DND-41 (cell line): ENCODE measurements around the gene UBA3.

Source experiments
- ATAC-seq: fragments of 200-7000 bp; cut with Tn5 transposase; 3 replicates; pipeline ENCODE4 v1.9.1; 2021; ENCODE audit warnings: low read depth; ENCODE audit not compliant: insufficient read depth
- DNase-seq: peaks from one replicate; pipeline ENCODE4 v3.0.0-alpha.2; 2020
- H2AFZ ChIP-seq: 2 replicates; pipeline ENCODE4 v1.6.0; 2012; ENCODE audit warnings: low read depth, low read length
- H3K27ac ChIP-seq: 2 replicates; pipeline ENCODE4 v1.5.1; 2012; ENCODE audit warnings: low read length, inconsistent platforms
- H3K27me3 ChIP-seq: fragments of 200-600 bp; sonication (generic); 2 replicates; pipeline ENCODE4 v1.6.0; 2012; ENCODE audit warnings: low read length, mild to moderate bottlenecking, inconsistent platforms; ENCODE audit not compliant: insufficient read depth, poor library complexity
- H3K36me3 ChIP-seq: 2 replicates; pipeline ENCODE4 v1.5.1; 2012; ENCODE audit warnings: low read length, inconsistent platforms; ENCODE audit not compliant: insufficient read depth
- H3K4me1 ChIP-seq: 2 replicates; pipeline ENCODE4 v1.5.1; 2012; ENCODE audit warnings: mild to moderate bottlenecking, low read length; ENCODE audit not compliant: insufficient read depth
- H3K4me2 ChIP-seq: 2 replicates; pipeline ENCODE4 v1.6.0; 2012; ENCODE audit warnings: mild to moderate bottlenecking, moderate library complexity, low read length, inconsistent platforms; ENCODE audit not compliant: insufficient read depth
- H3K4me3 ChIP-seq, 2 experiments: fragments of 200-600 bp in 1 of 2; shearing (Covaris generic) in 1 of 2; 2 replicates each; pipeline ENCODE4 v1.5.1; 2012 to 2016; ENCODE audit warnings: inconsistent platforms in 2 of 2, low read length in 2 of 2, mild to moderate bottlenecking in 2 of 2, low read depth in 1 of 2, moderate library complexity in 1 of 2
- H3K79me2 ChIP-seq: 2 replicates; pipeline ENCODE4 v1.6.0; 2012; ENCODE audit warnings: low read length, inconsistent platforms; ENCODE audit not compliant: insufficient read depth
- H3K9ac ChIP-seq: 2 replicates; pipeline ENCODE4 v1.6.0; 2012; ENCODE audit warnings: low read depth, mild to moderate bottlenecking, inconsistent platforms, low read length, moderate library complexity
- H3K9me3 ChIP-seq: 2 replicates; pipeline ENCODE4 v1.5.1; 2012; ENCODE audit warnings: low read length, moderate library complexity, mild to moderate bottlenecking, inconsistent platforms; ENCODE audit not compliant: insufficient read depth, severe bottlenecking
- H4K20me1 ChIP-seq: 2 replicates; pipeline ENCODE4 v1.6.0; 2012; ENCODE audit warnings: low read length; ENCODE audit not compliant: insufficient read depth
- EZH2 ChIP-seq: IDR thresholded peaks from 3 replicates; pipeline ENCODE4 v1.6.1; 2012; ENCODE audit warnings: borderline replicate concordance, low read depth, mild to moderate bottlenecking, moderate library complexity, low read length, inconsistent platforms; ENCODE audit not compliant: severe bottlenecking
- TF ChIP-seq, protein P1 (sequence below): IDR thresholded peaks from 2 replicates; pipeline ENCODE4 v1.5.1; 2012; ENCODE audit warnings: borderline replicate concordance, low read length, moderate library complexity, mild to moderate bottlenecking; ENCODE audit not compliant: poor library complexity, severe bottlenecking; ENCODE audit errors: extremely low read depth

UBA3 gene

DNA sequence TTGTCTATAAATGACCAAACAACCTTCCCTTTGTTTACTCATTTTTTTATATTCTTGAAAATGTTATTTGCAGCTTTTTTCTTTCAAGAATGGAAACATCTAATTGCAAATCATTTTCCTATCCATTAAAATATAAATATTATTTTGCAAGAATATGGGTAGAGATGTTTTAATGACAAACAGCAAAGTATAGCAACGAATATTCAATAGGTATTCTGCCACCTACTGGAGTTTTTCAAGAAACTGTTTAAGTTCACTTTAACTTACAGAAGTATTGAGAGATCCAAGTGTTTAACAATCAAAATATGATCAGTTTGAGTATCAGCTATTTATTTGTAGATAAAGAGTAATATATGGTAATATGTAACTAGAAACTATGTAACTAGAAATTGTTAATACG, 59.7 kb downstream of the UBA3 start:
- no peaks in the 10 kb centered on the region for H3K27me3 ChIP-seq
- H3K27ac ChIP-seq = no peak overlapping the region
- H3K4me3 ChIP-seq = no peak overlapping the region
- H3K4me1 ChIP-seq = no peaks in the 10 kb centered on the region
- DNase-seq = no peak
- no peaks in the 10 kb centered on the region for H4K20me1 ChIP-seq
- H2AFZ ChIP-seq = no peak overlapping the region
- H3K36me3 ChIP-seq = peaks cover 14% of the 10 kb centered on the region
- no peak overlapping the region for H3K9ac ChIP-seq
- H3K79me2 ChIP-seq = no peaks in the 10 kb centered on the region
- ATAC-seq = no peak
- TF ChIP-seq, protein P1, sequence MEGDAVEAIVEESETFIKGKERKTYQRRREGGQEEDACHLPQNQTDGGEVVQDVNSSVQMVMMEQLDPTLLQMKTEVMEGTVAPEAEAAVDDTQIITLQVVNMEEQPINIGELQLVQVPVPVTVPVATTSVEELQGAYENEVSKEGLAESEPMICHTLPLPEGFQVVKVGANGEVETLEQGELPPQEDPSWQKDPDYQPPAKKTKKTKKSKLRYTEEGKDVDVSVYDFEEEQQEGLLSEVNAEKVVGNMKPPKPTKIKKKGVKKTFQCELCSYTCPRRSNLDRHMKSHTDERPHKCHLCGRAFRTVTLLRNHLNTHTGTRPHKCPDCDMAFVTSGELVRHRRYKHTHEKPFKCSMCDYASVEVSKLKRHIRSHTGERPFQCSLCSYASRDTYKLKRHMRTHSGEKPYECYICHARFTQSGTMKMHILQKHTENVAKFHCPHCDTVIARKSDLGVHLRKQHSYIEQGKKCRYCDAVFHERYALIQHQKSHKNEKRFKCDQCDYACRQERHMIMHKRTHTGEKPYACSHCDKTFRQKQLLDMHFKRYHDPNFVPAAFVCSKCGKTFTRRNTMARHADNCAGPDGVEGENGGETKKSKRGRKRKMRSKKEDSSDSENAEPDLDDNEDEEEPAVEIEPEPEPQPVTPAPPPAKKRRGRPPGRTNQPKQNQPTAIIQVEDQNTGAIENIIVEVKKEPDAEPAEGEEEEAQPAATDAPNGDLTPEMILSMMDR = peak; percentile 40
- TF ChIP-seq EZH2 = no peak
- no peaks in the 10 kb centered on the region for H3K9me3 ChIP-seq
- no peak overlapping the region for H3K4me2 ChIP-seq

DNA sequence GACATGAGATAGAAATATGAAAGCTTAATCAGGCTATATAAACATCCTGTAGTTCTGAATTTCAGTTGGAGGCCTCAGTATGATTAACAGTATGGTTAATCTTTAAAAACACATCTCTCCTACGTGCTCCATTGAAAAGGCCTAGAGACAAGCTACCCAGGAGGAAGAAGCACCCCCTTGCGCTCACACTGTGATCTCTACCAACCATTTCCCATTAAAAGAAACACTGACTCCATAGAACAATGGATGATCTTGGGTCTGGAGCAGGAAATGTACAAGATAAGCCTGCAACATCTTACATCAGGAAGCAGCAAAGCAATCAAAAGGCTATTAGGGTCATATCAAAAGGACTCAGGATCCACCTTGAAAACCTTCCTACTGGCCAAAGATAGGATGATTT, 63.3 kb downstream of the UBA3 start:
- H2AFZ ChIP-seq = no peak overlapping the region
- no peak overlapping the region for H3K9ac ChIP-seq
- H3K27me3 ChIP-seq = peaks cover 4% of the 10 kb centered on the region
- ATAC-seq = no peak
- no peak overlapping the region for H3K4me2 ChIP-seq
- H3K27ac ChIP-seq = no peak overlapping the region
- H3K4me3 ChIP-seq = no peak overlapping the region
- peaks cover 22% of the 10 kb centered on the region for H3K4me1 ChIP-seq
- no peaks in the 10 kb centered on the region; the same call in 1 of the 2 replicates for H3K36me3 ChIP-seq
- H3K79me2 ChIP-seq = no peaks in the 10 kb centered on the region
- no peaks in the 10 kb centered on the region for H3K9me3 ChIP-seq
- no peak for TF ChIP-seq EZH2
- TF ChIP-seq, protein P1 = no peak
- DNase-seq = no peak
- H4K20me1 ChIP-seq = no peaks in the 10 kb centered on the region

DNA sequence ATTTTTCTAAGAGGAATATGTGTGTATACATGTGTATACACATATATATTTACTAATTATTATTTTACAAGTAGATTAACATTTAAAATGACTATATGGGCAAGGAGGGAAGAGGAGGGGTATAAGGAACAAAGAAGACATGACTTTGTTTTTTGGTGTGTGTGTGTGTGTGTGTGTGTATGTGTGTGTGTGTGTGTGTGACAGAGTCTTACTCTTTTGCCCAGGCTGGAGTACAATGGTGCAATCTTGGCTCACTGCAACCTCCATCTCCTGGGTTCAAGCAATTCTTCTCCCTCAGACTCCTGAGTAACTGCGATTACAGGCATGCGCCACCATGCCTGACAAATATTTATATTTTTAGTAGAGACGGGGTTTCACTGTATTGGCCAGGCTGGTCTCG, 64.1 kb downstream of the UBA3 start:
- TF ChIP-seq, protein P1 = no peak
- TF ChIP-seq EZH2 = no peak
- H3K9ac ChIP-seq = no peak overlapping the region
- no peak overlapping the region for H3K27ac ChIP-seq
- H3K4me1 ChIP-seq = peaks cover 22% of the 10 kb centered on the region
- no peak overlapping the region for H3K4me2 ChIP-seq
- no peaks in the 10 kb centered on the region; the same call in 1 of the 2 replicates for H3K36me3 ChIP-seq
- H3K79me2 ChIP-seq = no peaks in the 10 kb centered on the region
- H3K9me3 ChIP-seq = no peaks in the 10 kb centered on the region
- DNase-seq = no peak
- ATAC-seq = no peak
- H3K27me3 ChIP-seq = peaks cover 4% of the 10 kb centered on the region
- H3K4me3 ChIP-seq = no peak overlapping the region
- H2AFZ ChIP-seq = no peak overlapping the region
- no peaks in the 10 kb centered on the region for H4K20me1 ChIP-seq
